Thoracic aorta (tissue), 2 donors: ENCODE measurements around the gene GPRC6A. TPM values are rescaled to one million over a fixed set of nuclear protein-coding genes. Genes with fewer than 3 reads are reported as not detected.

ENCODE experiments used
- ATAC-seq: fragments of 150-250 bp; one replicate; pipeline ENCODE4 v1.8.0; 2017; ENCODE audit warnings: low read depth; ENCODE audit not compliant: insufficient number of reproducible peaks, low FRiP score
- DNase-seq: peaks from one replicate; pipeline ENCODE4 v3.0.0-alpha.2; 2020; ENCODE audit warnings: low spot score
- H3K27ac ChIP-seq, 2 donors: fragments of 200-600 bp; sonication (generic); 1 replicate in 1 of 2; 2 replicates in 1 of 2; pipeline ENCODE4 v1.5.1; 2016; ENCODE audit warnings: mild to moderate bottlenecking in 2 of 2, moderate library complexity in 2 of 2
- H3K27me3 ChIP-seq: fragments of 200-600 bp; sonication (generic); replicated peaks from 2 replicates; pipeline ENCODE4 v1.6.0; 2016; ENCODE audit warnings: mild to moderate bottlenecking; ENCODE audit not compliant: insufficient read depth
- H3K36me3 ChIP-seq: fragments of 200-600 bp; sonication (generic); one replicate; pipeline ENCODE4 v1.5.1; 2016
- H3K4me1 ChIP-seq, 2 donors: fragments of 200-600 bp; sonication (generic); 1 replicate in 1 of 2; 2 replicates in 1 of 2; pipeline versions ENCODE4 v1.5.1 to v1.6.0; 2016; ENCODE audit warnings: low read depth in 2 of 2, mild to moderate bottlenecking in 1 of 2; ENCODE audit not compliant: control insufficient read depth in 1 of 2
- H3K4me3 ChIP-seq: fragments of 200-600 bp; sonication (generic); 2 replicates; pipeline ENCODE4 v1.5.1; 2016; ENCODE audit warnings: mild to moderate bottlenecking
- H3K9me3 ChIP-seq: fragments of 200-600 bp; sonication (generic); 2 replicates; pipeline ENCODE4 v1.5.1; 2016
- CTCF ChIP-seq: fragments of 200-600 bp; sonication (generic); IDR thresholded peaks from one replicate; pipeline ENCODE4 v1.5.1; 2019; ENCODE audit warnings: antibody characterized with exemption
- total RNA-seq, 2 donors: library from RNA; depleted of rRNA; stranded (reverse); fragments of >200 nt; gene quantifications; one replicate each; pipeline versions ENCODE4 v1.1.0 to v1.2.3, GENCODE V29; 2016

Gene GPRC6A
- total RNA-seq, 2 donors from 2014 or later = not detected

DNA sequence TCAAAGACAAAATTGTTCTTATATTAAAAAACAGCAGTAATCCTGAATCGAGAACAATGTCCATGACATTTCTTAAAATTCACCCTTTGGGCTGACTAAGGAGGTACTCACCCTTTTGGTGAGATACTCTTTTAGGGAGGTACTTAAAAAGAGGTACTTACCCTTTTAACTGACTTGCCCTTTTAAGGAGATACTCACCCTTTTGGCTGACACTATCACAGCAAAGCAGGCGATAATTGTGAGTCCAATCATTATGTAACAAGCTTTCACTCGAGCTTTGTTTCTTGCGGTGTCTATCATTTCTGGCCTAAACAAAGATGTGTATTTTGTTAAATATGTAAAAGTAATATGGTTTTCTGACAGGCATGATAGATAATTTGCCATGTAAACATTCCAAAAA is 67.1 kb downstream of the GPRC6A start:
- H3K4me3 ChIP-seq = no peak overlapping the region
- H3K36me3 ChIP-seq = no peaks in the 10 kb centered on the region
- no peak overlapping the region for H3K27ac ChIP-seq
- no peak for TF ChIP-seq CTCF
- H3K27me3 ChIP-seq = no peaks in the 10 kb centered on the region
- no peaks in the 10 kb centered on the region for H3K9me3 ChIP-seq
- H3K4me1 ChIP-seq = peaks cover 0 to 12% of the 10 kb centered on the region in 2 donors
- DNase-seq (no peak), ATAC-seq (no peak)

- Histone ChIP-seq H3K27me3 (no peaks in the 10 kb centered on the region), H3K4me3 (no peak overlapping the region), H3K9me3 (peaks cover 6% of the 10 kb centered on the region), H3K27ac (no peak overlapping the region), H3K36me3 (no peaks in the 10 kb centered on the region), H3K4me1 (no peaks in the 10 kb centered on the region)
- no peak for TF ChIP-seq CTCF
- DNase-seq = no peak
- no peak for ATAC-seq
Measured at GRCh38 chr6:116745176-116745575, 83.7 kb downstream of the GPRC6A start.

Other genes with a start within 250 kb of the GPRC6A start
- gene RSPH4A, start 212.6 kb downstream of the GPRC6A start, total RNA-seq = under 1 TPM; 0.78 to 0.95 TPM
- gene ZUP1, start 160.3 kb downstream of the GPRC6A start, total RNA-seq = 1 to 10 TPM; 6.8 to 7.3 TPM
- gene KPNA5, start 147.9 kb downstream of the GPRC6A start, total RNA-seq = 1 to 10 TPM; 6.0 to 9.7 TPM
- gene FAM162B, start 63.4 kb downstream of the GPRC6A start, total RNA-seq = 1 to 10 TPM in 1 of 2 donors, not detected in 1; 2.3 TPM
- not detected for gene RFX6, start 48.2 kb upstream of the GPRC6A start, total RNA-seq